SK-N-SH (cell line): ENCODE results near the gene PPP2R5C. TPM values are rescaled to one million over a fixed set of nuclear protein-coding genes. Genes with fewer than 3 reads are reported as not detected.

ENCODE experiments used
- CTCF ChIA-PET: fragments of 300-600, 350-600 bp; formaldehyde crosslinking; extraction: SDS; loops from one replicate; lab custom pipeline; 2021; lab: Yijun Ruan, JAX
- POLR2A ChIA-PET: fragments of 350-600 bp; sonication (Branson Sonifier 250); formaldehyde crosslinking; extraction: SDS; loops from one replicate; lab custom pipeline; 2020; ENCODE audit warnings: antibody characterized with exemption, inconsistent platforms; lab: Yijun Ruan, JAX
- DNase-seq: peaks from one replicate; pipeline ENCODE4 v3.0.0; 2012
- H2AFZ ChIP-seq: fragments of 200-600 bp; sonication (generic); 2 replicates; pipeline ENCODE4 v1.8.1; 2016; ENCODE audit warnings: antibody characterized with exemption, mild to moderate bottlenecking, low read depth
- H3F3A ChIP-seq: fragments of 200-600 bp; sonication (generic); replicated peaks from 2 replicates; pipeline ENCODE3; 2016; ENCODE audit warnings: antibody characterized with exemption, mild to moderate bottlenecking; ENCODE audit not compliant: insufficient read depth
- H3K27ac ChIP-seq, 2 experiments: fragments of 200-500 bp in 1 of 2; fragments of 200-600 bp in 1 of 2; sonication (Bioruptor generic) in 1 of 2; sonication (generic), shearing (Covaris generic) in 1 of 2; 2 replicates each; pipeline versions ENCODE4 v1.5.1 to v1.6.1; 2014 to 2016; ENCODE audit warnings: low read depth in 2 of 2, inconsistent platforms in 1 of 2, low read length in 1 of 2, mild to moderate bottlenecking in 1 of 2, mixed read lengths in 1 of 2
- H3K27me3 ChIP-seq: fragments of 200-600 bp; sonication (generic), shearing (Covaris generic); 2 replicates; pipeline ENCODE4 v1.6.1; 2016; ENCODE audit warnings: mixed run types; ENCODE audit not compliant: insufficient read depth
- H3K36me3 ChIP-seq, 2 experiments: fragments of 200-500 bp in 1 of 2; fragments of 200-600 bp in 1 of 2; sonication (Bioruptor generic) in 1 of 2; sonication (generic) in 1 of 2; replicated peaks in 1 of 2; 2 replicates each; pipeline versions ENCODE3 to v1.5.1; 2014 to 2016; ENCODE audit warnings: low read length in 1 of 2, mild to moderate bottlenecking in 1 of 2; ENCODE audit not compliant: insufficient read depth in 2 of 2, control insufficient read depth in 1 of 2
- H3K4me1 ChIP-seq, 2 experiments: fragments of 200-500 bp in 1 of 2; fragments of 200-600 bp in 1 of 2; sonication (Bioruptor generic) in 1 of 2; sonication (generic), shearing (Covaris generic) in 1 of 2; 2 replicates each; pipeline versions ENCODE4 v1.5.1 to v1.6.1; 2014 to 2016; ENCODE audit warnings: low read depth in 1 of 2, low read length in 1 of 2, mixed run types in 1 of 2; ENCODE audit not compliant: insufficient read depth in 2 of 2, control insufficient read depth in 1 of 2
- H3K4me2 ChIP-seq: fragments of 200-600 bp; sonication (generic), shearing (Covaris generic); 2 replicates; pipeline ENCODE4 v1.6.1; 2017; ENCODE audit warnings: mixed run types
- H3K4me3 ChIP-seq, 2 experiments: fragments of 200-500 bp in 1 of 2; fragments of 200-600 bp in 1 of 2; sonication (Bioruptor generic) in 1 of 2; sonication (generic), shearing (Covaris generic) in 1 of 2; 2 replicates each; pipeline versions ENCODE4 v1.5.1 to v1.8.1; 2014 to 2016; ENCODE audit warnings: low read depth in 2 of 2, inconsistent platforms in 1 of 2, low read length in 1 of 2, mild to moderate bottlenecking in 1 of 2, mixed read lengths in 1 of 2, moderate library complexity in 1 of 2
- H3K79me2 ChIP-seq: fragments of 200-600 bp; sonication (generic); 2 replicates; pipeline ENCODE4 v1.8.1; 2017; ENCODE audit warnings: mild to moderate bottlenecking; ENCODE audit not compliant: insufficient read depth
- H3K9ac ChIP-seq: fragments of 200-600 bp; sonication (generic); 2 replicates; pipeline ENCODE4 v1.6.1; 2017; ENCODE audit warnings: mixed run types
- H3K9me2 ChIP-seq: fragments of 200-600 bp; sonication (generic); 2 replicates; pipeline ENCODE4 v1.6.1; 2017; ENCODE audit warnings: mixed run types
- H3K9me3 ChIP-seq: fragments of 200-600 bp; sonication (generic); 2 replicates; pipeline ENCODE4 v1.6.1; 2017; ENCODE audit warnings: mixed run types, mild to moderate bottlenecking, moderate library complexity
- H4K20me1 ChIP-seq: fragments of 200-600 bp; sonication (generic); 2 replicates; pipeline ENCODE4 v1.6.1; 2017; ENCODE audit warnings: mild to moderate bottlenecking, mixed run types; ENCODE audit not compliant: insufficient read depth
- CHD2 ChIP-seq: fragments of 150-350 bp; IDR thresholded peaks from 2 replicates; pipeline ENCODE4 v1.6.1; 2018; ENCODE audit warnings: low read length; ENCODE audit not compliant: partially characterized antibody
- FOSL2 ChIP-seq: IDR thresholded peaks from 2 replicates; pipeline ENCODE4 v1.4.0; 2012; ENCODE audit warnings: low read depth, mild to moderate bottlenecking, moderate library complexity, borderline replicate concordance
- FOXM1 ChIP-seq: IDR thresholded peaks from 2 replicates; pipeline ENCODE4 v1.4.0; 2012; ENCODE audit warnings: low read depth, mild to moderate bottlenecking
- JUND ChIP-seq: IDR thresholded peaks from 2 replicates; pipeline ENCODE4 v1.4.0; 2012
- MEF2A ChIP-seq: IDR thresholded peaks from 2 replicates; pipeline ENCODE4 v1.4.0; 2012; ENCODE audit warnings: low read depth, borderline replicate concordance
- MXI1 ChIP-seq: IDR thresholded peaks from 2 replicates; pipeline ENCODE4 v1.6.1; 2012; ENCODE audit warnings: mild to moderate bottlenecking, low read depth, low read length, improper control_type of control experiment
- NRF1 ChIP-seq: IDR thresholded peaks from 2 replicates; pipeline ENCODE4 v1.6.1; 2012; ENCODE audit warnings: low read depth, mild to moderate bottlenecking, low read length
- POLR2AphosphoS5 ChIP-seq: IDR thresholded peaks from 2 replicates; pipeline ENCODE4 v1.6.1; 2012; ENCODE audit warnings: low read depth, low read length
- RCOR1 ChIP-seq: fragments of 150-350 bp; IDR thresholded peaks from 2 replicates; pipeline ENCODE4 v1.6.1; 2017; ENCODE audit warnings: antibody characterized with exemption, low read length
- REST ChIP-seq: IDR thresholded peaks from 2 replicates; pipeline ENCODE4 v1.6.1; 2012; ENCODE audit warnings: mild to moderate bottlenecking, low read depth, low read length, moderate library complexity
- RFX5 ChIP-seq: IDR thresholded peaks from 2 replicates; pipeline ENCODE4 v1.6.1; 2012; ENCODE audit warnings: mild to moderate bottlenecking, improper control_type of control experiment, low read length
- RXRA ChIP-seq: IDR thresholded peaks from 2 replicates; pipeline ENCODE4 v1.4.0; 2012; ENCODE audit warnings: low read depth, mild to moderate bottlenecking, borderline replicate concordance
- TAF1 ChIP-seq: IDR thresholded peaks from 2 replicates; pipeline ENCODE4 v1.6.1; 2012; ENCODE audit warnings: low read depth, mild to moderate bottlenecking, low read length, moderate library complexity, borderline replicate concordance
- TEAD4 ChIP-seq: IDR thresholded peaks from 2 replicates; pipeline ENCODE4 v1.4.0; 2012; ENCODE audit warnings: mild to moderate bottlenecking, borderline replicate concordance; ENCODE audit not compliant: insufficient read depth
- YY1 ChIP-seq: IDR thresholded peaks from 2 replicates; pipeline ENCODE4 v1.4.0; 2012; ENCODE audit warnings: low read depth, mild to moderate bottlenecking
- WGBS: methylation state at CpG from one replicate; pipeline ENCODE4 v1.1.6; 2017; ENCODE audit warnings: low lambda C conversion rate; 5-methylcytosine and 5-hydroxymethylcytosine counted together
- polyA plus RNA-seq, 3 experiments: library from polyadenylated mRNA; depleted of rRNA; stranded (reverse); fragments of >200 nt; gene quantifications; 2 replicates each; pipeline ENCODE4 v1.2.3, GENCODE V29; 2012
- TF ChIP-seq, protein P1 (sequence below): IDR thresholded peaks from 2 replicates; pipeline ENCODE4 v1.4.0; 2012; ENCODE audit warnings: low read depth, borderline replicate concordance

PPP2R5C gene
- polyA plus RNA-seq, 1 of the 3 experiments (the other 2 are of a cell fraction), result 43.7 TPM

GRCh38 chr14:101757064-101757838 lies 4.3 kb upstream of the PPP2R5C start:
- no peak overlapping the region for H2AFZ ChIP-seq
- WGBS, result 71% methylated on average over 11 of the region's 14 CpGs
- DNase-seq, result no peak
- H3K4me2 ChIP-seq, result no peak overlapping the region
- H3F3A ChIP-seq, result peaks cover 4% of the 10 kb centered on the region
- H3K27me3 ChIP-seq, result peaks cover 4% of the 10 kb centered on the region; the same call in 1 of the 2 replicates
- H3K4me1 ChIP-seq, result peaks cover 3 to 4% of the 10 kb centered on the region in 2 experiments; a peak in 2 of 4 replicates
- ChIA-PET CTCF (no interaction called here), POLR2A (no interaction called here)
- H3K9me2 ChIP-seq, result no peaks in the 10 kb centered on the region
- no peaks in the 10 kb centered on the region for H3K9me3 ChIP-seq
- H3K27ac ChIP-seq, result no peak overlapping the region
- H3K79me2 ChIP-seq, result no peaks in the 10 kb centered on the region
- TF ChIP-seq FOXM1 (no peak), YY1 (no peak), REST (no peak), POLR2AphosphoS5 (no peak), NRF1 (no peak), FOSL2 (no peak), RXRA (no peak), JUND (no peak), RCOR1 (no peak), RFX5 (no peak), MEF2A (no peak), TEAD4 (no peak), MXI1 (no peak), TAF1 (no peak), CHD2 (no peak)
- TF ChIP-seq, protein P1, sequence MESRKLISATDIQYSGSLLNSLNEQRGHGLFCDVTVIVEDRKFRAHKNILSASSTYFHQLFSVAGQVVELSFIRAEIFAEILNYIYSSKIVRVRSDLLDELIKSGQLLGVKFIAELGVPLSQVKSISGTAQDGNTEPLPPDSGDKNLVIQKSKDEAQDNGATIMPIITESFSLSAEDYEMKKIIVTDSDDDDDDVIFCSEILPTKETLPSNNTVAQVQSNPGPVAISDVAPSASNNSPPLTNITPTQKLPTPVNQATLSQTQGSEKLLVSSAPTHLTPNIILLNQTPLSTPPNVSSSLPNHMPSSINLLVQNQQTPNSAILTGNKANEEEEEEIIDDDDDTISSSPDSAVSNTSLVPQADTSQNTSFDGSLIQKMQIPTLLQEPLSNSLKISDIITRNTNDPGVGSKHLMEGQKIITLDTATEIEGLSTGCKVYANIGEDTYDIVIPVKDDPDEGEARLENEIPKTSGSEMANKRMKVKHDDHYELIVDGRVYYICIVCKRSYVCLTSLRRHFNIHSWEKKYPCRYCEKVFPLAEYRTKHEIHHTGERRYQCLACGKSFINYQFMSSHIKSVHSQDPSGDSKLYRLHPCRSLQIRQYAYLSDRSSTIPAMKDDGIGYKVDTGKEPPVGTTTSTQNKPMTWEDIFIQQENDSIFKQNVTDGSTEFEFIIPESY, result no peak
- no peak overlapping the region for H3K9ac ChIP-seq
- no peaks in the 10 kb centered on the region for H4K20me1 ChIP-seq
- no peak overlapping the region for H3K4me3 ChIP-seq
- H3K36me3 ChIP-seq, result no peaks in the 10 kb centered on the region
